C4-2B (cell line): Measurements from ENCODE around the gene ZSCAN32.
A peak's percentile ranks its signal among the peaks of the same experiment; 100 is the strongest.

Experiments
- CTCF ChIP-seq: fragments of 450-650 bp; conservative IDR thresholded peaks from 2 replicates; pipeline ENCODE4 v1.5.1; 2017; ENCODE audit warnings: mild to moderate bottlenecking
- ZFX ChIP-seq: fragments of 450-650 bp; IDR thresholded peaks from 2 replicates; pipeline ENCODE4 v1.6.1; 2017

DNA sequence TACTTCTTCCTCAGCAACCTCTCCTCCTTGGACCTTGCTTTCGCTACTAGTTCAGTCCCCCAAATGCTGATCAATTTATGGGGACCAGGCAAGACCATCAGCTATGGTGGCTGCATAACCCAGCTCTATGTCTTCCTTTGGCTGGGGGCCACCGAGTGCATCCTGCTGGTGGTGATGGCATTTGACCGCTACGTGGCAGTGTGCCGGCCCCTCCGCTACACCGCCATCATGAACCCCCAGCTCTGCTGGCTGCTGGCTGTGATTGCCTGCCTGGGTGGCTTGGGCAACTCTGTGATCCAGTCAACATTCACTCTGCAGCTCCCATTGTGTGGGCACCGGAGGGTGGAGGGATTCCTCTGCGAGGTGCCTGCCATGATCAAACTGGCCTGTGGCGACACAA is 44.7 kb downstream of the ZSCAN32 start:
- TF ChIP-seq CTCF (peak; percentile 31), ZFX (no peak)
